Right lobe of liver (tissue), 6 donors: ENCODE results near the gene BSPRY. TPM values are rescaled to one million over a fixed set of nuclear protein-coding genes. Genes with fewer than 3 reads are reported as not detected.

Source experiments
- ATAC-seq, 4 donors: fragments of 200-7000 bp; cut with Tn5 transposase; one replicate each; pipeline ENCODE4 v1.9.1; 2020; ENCODE audit warnings: mild to moderate bottlenecking in 4 of 4, moderate library complexity in 4 of 4
- DNase-seq, 3 donors: peaks; one replicate each; pipeline ENCODE4 v3.0.0-alpha.2; 2020
- H3K27ac ChIP-seq, 3 donors: fragments of 200-600 bp; one replicate each; pipeline ENCODE4 v1.8.0; 2022
- H3K27me3 ChIP-seq, 2 donors: fragments of 200-600 bp; one replicate each; pipeline ENCODE4 v1.8.0; 2022
- H3K36me3 ChIP-seq, 4 donors: fragments of 200-600 bp; sonication (generic) in 1 of 4; one replicate each; pipeline versions ENCODE4 v1.5.1 to v1.8.0; 2017 to 2022; ENCODE audit warnings: control low read depth in 1 of 4
- H3K4me1 ChIP-seq, 4 donors: fragments of 200-600 bp; sonication (generic) in 1 of 4; one replicate each; pipeline versions ENCODE4 v1.5.1 to v1.8.0; 2017 to 2022; ENCODE audit warnings: control low read depth in 1 of 4
- H3K4me3 ChIP-seq, 3 donors: fragments of 200-600 bp; one replicate each; pipeline ENCODE4 v1.8.0; 2022
- H3K9me3 ChIP-seq, 4 donors: fragments of 200-600 bp; sonication (generic) in 1 of 4; one replicate each; pipeline versions ENCODE4 v1.5.1 to v1.8.0; 2017 to 2022; ENCODE audit warnings: control low read depth in 1 of 4
- POLR2A ChIP-seq: fragments of 450-650 bp; IDR thresholded peaks from one replicate; pipeline ENCODE4 v1.6.1; 2017; ENCODE audit warnings: antibody characterized with exemption, mild to moderate bottlenecking
- WGBS: methylation state at CpG from one replicate; pipeline ENCODE4 v1.1.6; 2018; ENCODE audit warnings: low coverage, low lambda C conversion rate; ENCODE audit not compliant: insufficient coverage; ENCODE audit errors: missing lambda C conversion rate; 5-methylcytosine and 5-hydroxymethylcytosine counted together
- intact Hi-C, 2 donors: fragments of 100-400 bp; cut with DNase I; formaldehyde crosslinking; loops; one replicate each; pipeline versions ENCODE4 v1.11.2 to v1.14.1; 2022
- total RNA-seq, 6 experiments: library from RNA; depleted of rRNA in 2 of 6; stranded (reverse); fragments of >200 nt in 2 of 6; fragmentation: NEBNext Ultra II Directional in 3 of 6; extraction: Animal tissue kit (Norgen Biotek cat#: 25700) in 3 of 6; gene quantifications; one replicate each; pipeline versions ENCODE4 v1.1.0 to v1.2.4, GENCODE V29; 2016 to 2023
- TF ChIP-seq, protein P1 (sequence below), 4 donors: fragments of 200-600 bp in 3 of 4; fragments of 450-650 bp in 1 of 4; IDR thresholded peaks; one replicate each; pipeline versions ENCODE4 v1.5.1 to v1.8.0; 2016 to 2022; ENCODE audit warnings: antibody characterized with exemption in 4 of 4, mild to moderate bottlenecking in 2 of 4
- donor health status: DM: no; HTN: yes; CAD: no.
- donor health status: DM: no; HTN: no; CAD: no.
- donor health status: DM: no; HTN: no; CAD: no.
- donor health status: DM: no; HTN: yes; CAD: no.
- donor health status: DM: no; HTN: yes; CAD: no.

Gene BSPRY
- total RNA-seq, 6 experiments from 2014 or later: 0.24 to 1.4 (median 0.78) TPM

DNA sequence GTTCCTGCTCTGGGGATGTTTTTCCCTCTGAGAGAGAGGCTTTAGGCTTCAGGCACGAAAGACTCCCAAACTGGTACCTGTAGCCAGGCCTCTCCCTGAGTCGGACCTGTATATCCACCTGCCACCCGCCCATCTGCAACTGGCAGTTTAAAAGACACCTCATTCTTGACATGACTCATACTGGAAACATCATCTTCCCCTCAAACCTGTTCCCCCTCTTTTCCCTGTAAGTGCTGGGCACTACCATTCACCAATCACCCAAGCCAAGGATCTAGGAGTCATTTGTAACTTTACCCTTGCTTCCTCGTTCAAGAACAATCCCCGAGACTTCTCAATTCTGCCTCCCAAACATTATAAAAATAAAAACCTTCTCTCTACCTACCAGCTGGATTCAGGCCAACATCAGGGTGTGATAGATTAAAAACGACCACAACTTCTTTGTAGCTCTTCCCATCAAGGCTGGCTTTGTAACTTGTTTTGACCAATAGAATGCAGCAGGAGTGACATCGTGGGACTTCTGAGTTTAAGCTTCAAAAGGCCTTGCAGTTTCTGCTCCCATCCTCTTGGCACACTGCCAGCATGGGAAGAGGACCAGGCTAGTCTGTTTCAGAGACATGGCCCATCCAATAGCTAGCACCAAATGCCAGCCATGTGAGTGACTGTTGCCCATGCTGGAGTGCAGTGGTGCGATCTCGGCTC lies 7.5 kb upstream of the BSPRY start:
- ATAC-seq (no peak), DNase-seq (no peak)
- H3K27me3 ChIP-seq: no peaks in the 10 kb centered on the region
- 57% methylated on average over 5 of the region's 9 CpGs for WGBS
- no peaks in the 10 kb centered on the region for H3K9me3 ChIP-seq
- intact Hi-C loops: no loop called here
- no peak overlapping the region for H3K27ac ChIP-seq
- no peak for TF ChIP-seq POLR2A
- TF ChIP-seq, protein P1, sequence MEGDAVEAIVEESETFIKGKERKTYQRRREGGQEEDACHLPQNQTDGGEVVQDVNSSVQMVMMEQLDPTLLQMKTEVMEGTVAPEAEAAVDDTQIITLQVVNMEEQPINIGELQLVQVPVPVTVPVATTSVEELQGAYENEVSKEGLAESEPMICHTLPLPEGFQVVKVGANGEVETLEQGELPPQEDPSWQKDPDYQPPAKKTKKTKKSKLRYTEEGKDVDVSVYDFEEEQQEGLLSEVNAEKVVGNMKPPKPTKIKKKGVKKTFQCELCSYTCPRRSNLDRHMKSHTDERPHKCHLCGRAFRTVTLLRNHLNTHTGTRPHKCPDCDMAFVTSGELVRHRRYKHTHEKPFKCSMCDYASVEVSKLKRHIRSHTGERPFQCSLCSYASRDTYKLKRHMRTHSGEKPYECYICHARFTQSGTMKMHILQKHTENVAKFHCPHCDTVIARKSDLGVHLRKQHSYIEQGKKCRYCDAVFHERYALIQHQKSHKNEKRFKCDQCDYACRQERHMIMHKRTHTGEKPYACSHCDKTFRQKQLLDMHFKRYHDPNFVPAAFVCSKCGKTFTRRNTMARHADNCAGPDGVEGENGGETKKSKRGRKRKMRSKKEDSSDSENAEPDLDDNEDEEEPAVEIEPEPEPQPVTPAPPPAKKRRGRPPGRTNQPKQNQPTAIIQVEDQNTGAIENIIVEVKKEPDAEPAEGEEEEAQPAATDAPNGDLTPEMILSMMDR (IDR thresholded peaks at IDR 0.05): no peak
- H3K4me1 ChIP-seq: peaks cover 0 to 9% (median 2%) of the 10 kb centered on the region in 4 donors
- no peak overlapping the region for H3K4me3 ChIP-seq
- H3K36me3 ChIP-seq: no peaks in the 10 kb centered on the region

DNA sequence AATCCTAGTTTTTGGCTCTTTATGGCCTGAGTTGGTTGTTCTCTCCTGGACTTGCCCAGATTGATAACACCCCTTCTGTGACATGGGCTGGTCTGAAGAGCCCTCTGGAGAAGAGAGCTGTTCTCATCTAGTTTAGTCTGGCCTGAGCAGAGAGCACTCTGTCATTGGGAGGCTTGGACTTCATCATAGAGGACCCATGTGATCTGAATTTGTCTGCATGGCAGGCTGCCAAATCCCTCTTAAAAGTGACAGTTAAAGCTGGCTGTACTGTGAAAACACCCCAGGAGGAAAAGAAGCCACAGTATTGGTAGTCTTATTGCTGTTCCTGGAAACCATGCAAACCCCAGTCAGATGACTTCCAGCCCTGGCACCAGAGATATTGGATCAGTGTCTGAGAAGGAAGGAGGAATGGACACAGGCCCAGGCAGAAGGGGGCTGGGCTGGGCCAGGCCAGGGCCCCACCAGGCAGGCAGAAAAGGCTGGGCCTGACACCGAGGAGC lies 5.6 kb upstream of the BSPRY start:
- H3K4me1 ChIP-seq: peaks cover 0 to 9% (median 2%) of the 10 kb centered on the region in 4 donors
- H3K4me3 ChIP-seq: no peak overlapping the region
- TF ChIP-seq, protein P1 (IDR thresholded peaks at IDR 0.05): no peak
- no peak for TF ChIP-seq POLR2A
- peak; percentile 62 to 87 (median 68) for DNase-seq
- WGBS: 29% methylated on average over 1 of the region's 1 CpG
- no peaks in the 10 kb centered on the region for H3K36me3 ChIP-seq
- H3K27ac ChIP-seq: peak overlapping the region; percentile 24 to 45 (median 37)
- intact Hi-C loops: no loop called here
- no peaks in the 10 kb centered on the region for H3K9me3 ChIP-seq
- ATAC-seq: peak; percentile 52 to 72 (median 63)
- no peaks in the 10 kb centered on the region for H3K27me3 ChIP-seq

DNA sequence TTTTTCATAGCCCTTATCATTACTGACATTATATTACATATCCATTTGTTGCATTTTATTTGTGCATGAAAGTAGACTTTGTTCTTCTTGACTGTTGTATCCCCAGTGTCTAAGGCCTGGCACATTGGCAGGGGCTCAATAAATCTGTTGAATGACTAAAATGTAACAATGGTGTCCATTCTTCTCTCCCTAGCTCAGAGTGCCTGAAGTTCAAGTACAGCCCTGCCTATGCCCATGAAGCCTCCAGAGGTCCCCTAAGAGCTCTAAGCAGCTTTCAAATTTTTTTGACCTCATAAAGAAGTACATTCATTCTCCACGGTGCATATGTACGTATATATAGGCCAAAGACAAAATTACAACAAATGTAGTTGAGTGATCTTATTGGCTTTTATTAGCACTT lies 4.2 kb upstream of the BSPRY start:
- no peaks in the 10 kb centered on the region for H3K36me3 ChIP-seq
- DNase-seq: no peak

GRCh38 chr9:113345671-113346070 lies 3.7 kb upstream of the BSPRY start:
- TF ChIP-seq, protein P1 (IDR thresholded peaks at IDR 0.05): no peak
- no peak for TF ChIP-seq POLR2A
- DNase-seq: no peak
- H3K27ac ChIP-seq: no peak overlapping the region
- peaks cover 0 to 9% (median 2%) of the 10 kb centered on the region in 4 donors for H3K4me1 ChIP-seq
- intact Hi-C loops: no loop called here
- 12% methylated on average over 1 of the region's 1 CpG for WGBS
- no peaks in the 10 kb centered on the region for H3K27me3 ChIP-seq
- H3K36me3 ChIP-seq: no peaks in the 10 kb centered on the region
- ATAC-seq: no peak
- no peak overlapping the region for H3K4me3 ChIP-seq
- no peaks in the 10 kb centered on the region for H3K9me3 ChIP-seq

More for the DNA sequence above, 4.2 kb upstream of the BSPRY start:
- Histone ChIP-seq H3K4me1 (peaks cover 0 to 9% (median 2%) of the 10 kb centered on the region in 4 donors), H3K27ac (no peak overlapping the region), H3K9me3 (no peaks in the 10 kb centered on the region), H3K4me3 (no peak overlapping the region), H3K27me3 (no peaks in the 10 kb centered on the region)
- 74% methylated on average over 2 of the region's 2 CpGs for WGBS
- TF ChIP-seq, protein P1 (IDR thresholded peaks at IDR 0.05): no peak
- no peak for TF ChIP-seq POLR2A
- ATAC-seq: no peak
- intact Hi-C loops: no loop called here
